Type B pancreatic cell (in vitro differentiated cells): ENCODE data around the gene BAZ1B. TPM values are rescaled to one million over a fixed set of nuclear protein-coding genes. Genes with fewer than 3 reads are reported as not detected.
A peak's percentile ranks its signal among the peaks of the same experiment; 100 is the strongest.
"Not testable (repeated sequence)": the region's sequence is repeated elsewhere in the genome, so short reads cannot be mapped to it uniquely, and the experiment has no call there.

Experiments
- DNase-seq: peaks from one replicate; pipeline ENCODE4 v3.0.0; 2021; ENCODE audit warnings: mixed read lengths; ENCODE audit not compliant: unreplicated experiment; ENCODE audit errors: extremely low spot score
- H3K27ac Mint-ChIP-seq: 2 replicates; pipeline ENCODE4 v1.8.0; 2021; ENCODE audit warnings: mild to moderate bottlenecking, mixed read lengths
- H3K27me3 Mint-ChIP-seq: 2 replicates; pipeline ENCODE4 v1.8.0; 2021; ENCODE audit warnings: mixed read lengths
- H3K36me3 Mint-ChIP-seq: 2 replicates; pipeline ENCODE4 v1.8.0; 2021; ENCODE audit warnings: mixed read lengths
- H3K4me1 Mint-ChIP-seq: one replicate; pipeline ENCODE4 v1.8.0; 2021; ENCODE audit warnings: mixed read lengths; ENCODE audit not compliant: unreplicated experiment
- H3K4me3 Mint-ChIP-seq: 2 replicates; pipeline ENCODE4 v1.8.0; 2021; ENCODE audit warnings: mild to moderate bottlenecking, mixed read lengths
- H3K9me3 Mint-ChIP-seq: 2 replicates; pipeline ENCODE4 v1.8.0; 2021; ENCODE audit warnings: mixed read lengths
- CTCF ChIP-seq: fragments of 200-600 bp; sonication (generic); conservative IDR thresholded peaks from 2 replicates; pipeline ENCODE4 v1.5.0; 2021; ENCODE audit warnings: antibody characterized with exemption, mild to moderate bottlenecking
- total RNA-seq: library from RNA; stranded (reverse); gene quantifications from 2 replicates; pipeline ENCODE4 v1.2.1, GENCODE V29; 2021; ENCODE audit warnings: low replicate concordance

BAZ1B gene
- total RNA-seq, 1 donor from 2014 or later: 86.8 TPM

- no peak for TF ChIP-seq CTCF
- H3K36me3 Mint-ChIP-seq: peaks cover 14% of the 10 kb centered on the region
- H3K27me3 Mint-ChIP-seq: no peaks in the 10 kb centered on the region
- H3K27ac Mint-ChIP-seq: no peak overlapping the region
- H3K4me1 Mint-ChIP-seq: no peaks in the 10 kb centered on the region
- no peaks in the 10 kb centered on the region for H3K9me3 Mint-ChIP-seq
- no peak overlapping the region for H3K4me3 Mint-ChIP-seq
- no peak for DNase-seq
These were observed 19.6 kb upstream of the BAZ1B start for GRCh38 chr7:73541722-73542121.

- DNase-seq: no peak
- TF ChIP-seq CTCF: no peak
- Mint-ChIP-seq H3K27me3 (no peaks in the 10 kb centered on the region), H3K27ac (no peak overlapping the region), H3K9me3 (no peaks in the 10 kb centered on the region), H3K4me1 (no peaks in the 10 kb centered on the region), H3K36me3 (peaks cover 18% of the 10 kb centered on the region), H3K4me3 (no peak overlapping the region)
These were observed 17.6 kb upstream of the BAZ1B start for GRCh38 chr7:73539709-73540108.

GRCh38 chr7:73538510-73538909, 16.4 kb upstream of the BAZ1B start:
- H3K27me3 Mint-ChIP-seq, H3K4me3 Mint-ChIP-seq, DNase-seq, H3K27ac Mint-ChIP-seq, H3K9me3 Mint-ChIP-seq, H3K4me1 Mint-ChIP-seq: not testable (repeated sequence)
- H3K36me3 Mint-ChIP-seq: peaks cover 18% of the 10 kb centered on the region

- no peak for TF ChIP-seq CTCF
- H3K4me3 Mint-ChIP-seq: no peak overlapping the region
- DNase-seq: no peak
- no peaks in the 10 kb centered on the region for H3K4me1 Mint-ChIP-seq
- peaks cover 22% of the 10 kb centered on the region for H3K36me3 Mint-ChIP-seq
- H3K27ac Mint-ChIP-seq: peak overlapping the region; percentile 50
- H3K9me3 Mint-ChIP-seq: no peaks in the 10 kb centered on the region
- no peaks in the 10 kb centered on the region for H3K27me3 Mint-ChIP-seq
These were observed 15.0 kb upstream of the BAZ1B start for GRCh38 chr7:73537051-73537450.

GRCh38 chr7:73536479-73536878, 14.4 kb upstream of the BAZ1B start:
- Mint-ChIP-seq H3K4me3 (no peak overlapping the region), H3K4me1 (no peaks in the 10 kb centered on the region), H3K9me3 (no peaks in the 10 kb centered on the region), H3K27ac (peak overlapping the region; percentile 50), H3K36me3 (peaks cover 18% of the 10 kb centered on the region), H3K27me3 (no peaks in the 10 kb centered on the region)
- no peak for TF ChIP-seq CTCF
- DNase-seq: no peak

- H3K27ac Mint-ChIP-seq, H3K27me3 Mint-ChIP-seq, H3K4me1 Mint-ChIP-seq, H3K9me3 Mint-ChIP-seq, DNase-seq, H3K4me3 Mint-ChIP-seq: not testable (repeated sequence)
- peaks cover 15% of the 10 kb centered on the region for H3K36me3 Mint-ChIP-seq
These were observed 13.8 kb upstream of the BAZ1B start for GRCh38 chr7:73535918-73536317.

- no peaks in the 10 kb centered on the region for H3K4me1 Mint-ChIP-seq
- H3K4me3 Mint-ChIP-seq: no peak overlapping the region
- no peaks in the 10 kb centered on the region for H3K9me3 Mint-ChIP-seq
- no peak for DNase-seq
- H3K27ac Mint-ChIP-seq: no peak overlapping the region
- peaks cover 15% of the 10 kb centered on the region for H3K36me3 Mint-ChIP-seq
- TF ChIP-seq CTCF: no peak
- no peaks in the 10 kb centered on the region for H3K27me3 Mint-ChIP-seq
These were observed 11.6 kb upstream of the BAZ1B start for GRCh38 chr7:73533742-73534141.
